HG03045 (cell line): ENCODE data around the gene COL3A1.

Source experiments
- ATAC-seq: cut with Tn5 transposase; IDR thresholded peaks from one replicate; pipeline ENCODE4 v1.9.1; 2021; ENCODE audit warnings: mild to moderate bottlenecking, moderate library complexity; ENCODE audit not compliant: unreplicated experiment

The COL3A1 gene

GRCh38 chr2:188974164-188974563, at the start of gene COL3A1:
COL3A1 (plus strand) TSS chr2:188974373; CDS start chr2:188974490, 117 bp downstream.
- no peak for ATAC-seq

DNA sequence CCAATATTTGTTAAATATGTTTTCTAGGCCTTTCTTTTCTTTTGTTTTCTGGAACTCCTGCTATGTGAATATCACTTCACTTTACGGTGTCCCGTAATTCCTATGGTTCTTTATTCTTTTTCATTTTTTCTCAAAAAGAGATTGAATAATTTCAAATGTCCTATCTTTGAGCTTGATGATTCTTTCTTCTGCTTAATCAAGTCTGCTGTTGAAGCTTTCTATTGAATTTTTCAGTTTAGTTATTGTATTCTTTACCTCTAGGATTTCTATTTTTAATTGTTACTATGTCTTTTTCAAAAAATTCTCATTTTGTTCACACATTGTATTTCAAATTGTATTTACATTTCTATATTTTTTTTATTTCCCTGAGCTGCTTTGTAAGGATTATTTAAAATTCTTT, 45.5 kb upstream of the COL3A1 start:
- no peak for ATAC-seq

- ATAC-seq = no peak
Observed at GRCh38 chr2:188931361-188931760, 42.8 kb upstream of the COL3A1 start.

DNA sequence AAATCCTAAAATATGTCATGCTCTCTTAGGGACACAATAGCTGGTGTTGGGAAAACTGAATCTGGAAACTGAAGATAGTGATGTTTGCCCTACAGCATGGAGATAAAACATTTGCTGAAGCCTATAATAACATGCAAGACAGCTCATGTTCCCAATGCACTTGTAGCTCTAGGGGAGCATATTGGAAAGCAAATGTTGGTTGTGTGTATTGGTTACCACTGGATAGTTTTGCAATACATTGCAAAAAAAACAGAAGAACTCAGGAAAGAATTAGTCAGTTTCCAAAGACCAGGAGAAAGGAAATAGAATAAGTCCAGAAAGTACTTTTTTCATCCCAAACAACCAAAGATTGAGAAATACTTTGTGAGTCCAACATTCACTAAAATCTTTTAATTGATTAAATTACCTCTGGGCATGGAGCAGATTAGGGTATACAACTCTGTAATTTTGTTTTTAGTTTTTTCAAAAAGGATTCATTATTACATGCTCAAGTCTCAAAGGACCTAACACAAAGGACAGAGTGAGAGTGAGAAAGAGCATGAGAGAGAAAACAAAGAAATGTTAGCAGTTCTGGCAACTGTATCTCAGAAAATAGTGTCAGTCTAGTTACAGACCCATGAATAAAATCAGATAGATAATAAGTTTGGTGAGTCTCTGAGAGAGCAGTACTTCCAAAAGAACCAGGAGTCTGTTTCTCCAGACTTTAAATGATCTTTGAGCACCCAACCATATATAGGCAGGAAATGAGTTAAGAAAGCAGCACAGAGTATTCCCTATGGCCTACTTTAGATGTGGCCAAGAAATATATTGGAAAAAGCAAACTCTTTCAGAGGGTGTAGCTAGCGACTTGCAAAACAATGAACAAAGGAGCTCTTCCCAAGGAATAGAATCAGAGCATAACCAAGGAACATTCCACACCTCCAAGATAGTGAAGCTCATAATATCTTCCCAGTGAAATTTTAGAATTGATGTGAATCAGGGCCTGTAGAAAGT, 36.6 kb upstream of the COL3A1 start:
- ATAC-seq = no peak

DNA sequence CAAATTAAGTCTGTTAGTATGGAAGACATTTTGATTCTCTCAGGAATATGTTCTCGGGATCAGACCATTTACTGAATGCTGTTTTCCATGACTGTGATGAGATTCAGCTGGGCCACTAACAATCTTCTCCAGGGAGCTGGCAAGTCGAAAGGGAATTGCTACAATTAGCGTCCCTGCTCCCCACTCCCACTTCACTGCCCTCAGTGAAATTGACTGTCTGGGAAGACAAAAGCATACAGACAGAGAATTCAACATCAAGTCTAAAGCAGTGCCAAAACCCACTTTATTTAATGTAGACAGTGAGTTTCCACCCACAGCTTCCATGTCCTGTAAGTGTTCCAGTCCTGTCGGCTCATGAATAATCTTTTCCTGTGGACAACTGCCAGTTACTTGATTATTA, 34.0 kb upstream of the COL3A1 start:
- ATAC-seq = no peak

DNA sequence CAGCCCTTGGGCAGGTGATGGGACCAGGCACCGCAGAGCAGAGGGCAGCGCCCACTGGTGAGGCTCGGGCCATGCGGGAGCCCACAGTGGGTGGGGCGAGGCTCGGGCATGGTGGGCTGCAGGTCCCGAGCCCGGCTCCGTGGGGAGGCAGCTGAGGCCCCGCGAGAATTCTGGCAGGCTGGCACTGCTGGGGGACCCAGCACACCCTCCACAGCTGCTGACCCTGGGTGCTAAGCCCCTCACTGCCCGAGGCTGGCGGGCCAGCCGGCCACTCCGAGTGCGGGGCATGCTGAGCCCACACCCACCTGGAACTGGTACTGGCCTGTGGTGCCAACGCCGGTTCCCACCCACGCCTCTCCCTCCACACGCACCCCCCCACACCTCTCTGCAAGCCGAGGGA, 29.7 kb upstream of the COL3A1 start:
- no peak for ATAC-seq

DNA sequence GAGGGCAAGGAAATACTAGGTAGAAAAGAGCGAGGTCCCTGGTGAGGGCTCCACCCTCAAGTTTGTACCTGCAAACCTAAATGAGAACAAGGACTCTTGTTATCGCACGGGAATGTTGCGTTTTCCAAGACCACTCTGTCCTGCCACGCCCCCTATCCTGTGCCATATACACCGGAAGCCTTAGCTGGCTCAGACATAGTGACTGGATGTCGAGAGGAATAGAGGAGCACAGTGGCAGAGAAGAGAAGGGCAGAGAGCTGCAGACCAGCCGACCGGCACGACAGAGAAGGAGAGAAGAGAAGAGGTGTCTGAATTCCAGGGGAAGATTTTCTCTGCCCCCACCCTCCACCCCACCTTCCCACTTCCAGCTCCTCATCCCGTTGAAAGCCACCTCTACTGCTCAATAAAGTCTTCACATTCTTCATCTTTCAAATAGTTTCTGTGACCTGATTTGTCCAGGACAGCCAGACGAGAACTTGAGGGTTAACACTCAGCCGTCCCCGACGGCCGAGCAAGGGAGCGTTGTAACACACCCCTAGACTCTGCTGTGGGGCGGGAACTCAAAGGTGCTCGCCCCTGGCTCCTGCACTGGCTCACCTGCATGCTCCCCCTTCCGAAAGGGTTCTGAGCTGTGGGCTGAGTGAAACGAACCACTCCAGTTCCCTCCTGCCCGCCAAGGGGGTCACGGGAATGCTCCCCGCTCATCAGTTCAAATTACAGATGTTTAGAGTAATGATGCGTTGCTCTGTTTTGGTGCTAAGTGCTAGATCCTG, 24.9 kb upstream of the COL3A1 start:
- no peak for ATAC-seq

- ATAC-seq = no peak
Observed at GRCh38 chr2:188952901-188953300, 21.3 kb upstream of the COL3A1 start.

GRCh38 chr2:188956290-188956689, 17.9 kb upstream of the COL3A1 start:
- ATAC-seq = no peak

DNA sequence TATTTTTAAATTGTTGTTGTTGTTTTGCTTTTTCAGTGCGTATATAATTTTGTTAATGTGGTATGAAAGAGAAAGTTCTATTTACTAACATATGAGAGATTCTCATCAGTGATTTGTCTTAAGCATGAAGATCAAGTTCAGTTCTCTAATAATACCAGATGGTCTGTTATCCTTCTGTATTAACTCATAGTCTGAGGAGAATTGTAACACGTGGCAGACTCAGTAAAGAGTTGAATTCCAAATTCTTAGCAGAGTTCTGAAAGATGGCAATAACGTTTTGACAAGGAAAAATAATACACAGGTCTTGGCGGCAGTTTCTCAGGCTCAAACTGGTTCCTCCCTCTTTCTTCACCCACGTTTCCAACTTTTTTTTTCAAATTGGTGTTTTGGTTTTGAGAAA, 17.2 kb upstream of the COL3A1 start:
- no peak for ATAC-seq

DNA sequence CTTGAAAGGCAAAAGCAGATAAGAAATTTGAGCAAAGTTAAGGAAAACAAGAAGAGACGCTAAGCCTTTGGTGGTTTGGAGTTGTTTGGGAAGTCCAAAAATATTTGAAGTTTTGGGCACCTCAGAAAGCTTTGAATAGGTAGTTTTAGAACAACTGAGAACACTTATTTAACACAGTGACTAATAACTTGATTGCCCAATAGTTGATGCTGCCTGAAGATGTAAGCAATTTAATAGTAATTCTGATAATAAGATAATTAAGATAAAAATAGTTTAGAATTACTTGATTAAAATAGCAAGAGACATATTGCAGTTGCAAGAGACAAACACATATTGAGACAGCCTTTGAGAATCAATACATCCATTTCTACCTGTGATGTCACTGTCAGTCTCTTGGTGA, 16.5 kb upstream of the COL3A1 start:
- no peak for ATAC-seq

DNA sequence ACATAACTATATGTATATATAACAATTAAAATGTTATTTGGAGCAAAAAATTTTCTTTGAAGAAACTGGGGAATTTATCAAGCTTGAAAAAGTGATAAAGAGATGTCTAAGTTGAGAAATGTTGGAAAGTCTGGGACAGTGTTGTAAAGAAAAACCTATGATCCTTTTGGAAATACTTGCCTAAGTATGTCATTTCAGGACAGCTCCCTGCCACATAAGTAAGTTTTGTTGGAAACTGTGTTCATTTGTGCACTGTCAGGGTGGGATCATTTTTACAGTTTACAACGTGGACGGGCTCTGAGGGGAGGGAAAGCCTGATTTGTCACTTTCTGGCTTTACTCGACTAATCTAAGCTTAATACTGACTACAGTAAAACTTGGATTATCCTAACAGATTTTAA, 10.4 kb upstream of the COL3A1 start:
- no peak for ATAC-seq

- no peak for ATAC-seq
Observed at GRCh38 chr2:188964976-188965546, 9.1 kb upstream of the COL3A1 start.

GRCh38 chr2:188965563-188965962, 8.6 kb upstream of the COL3A1 start:
- ATAC-seq = no peak

DNA sequence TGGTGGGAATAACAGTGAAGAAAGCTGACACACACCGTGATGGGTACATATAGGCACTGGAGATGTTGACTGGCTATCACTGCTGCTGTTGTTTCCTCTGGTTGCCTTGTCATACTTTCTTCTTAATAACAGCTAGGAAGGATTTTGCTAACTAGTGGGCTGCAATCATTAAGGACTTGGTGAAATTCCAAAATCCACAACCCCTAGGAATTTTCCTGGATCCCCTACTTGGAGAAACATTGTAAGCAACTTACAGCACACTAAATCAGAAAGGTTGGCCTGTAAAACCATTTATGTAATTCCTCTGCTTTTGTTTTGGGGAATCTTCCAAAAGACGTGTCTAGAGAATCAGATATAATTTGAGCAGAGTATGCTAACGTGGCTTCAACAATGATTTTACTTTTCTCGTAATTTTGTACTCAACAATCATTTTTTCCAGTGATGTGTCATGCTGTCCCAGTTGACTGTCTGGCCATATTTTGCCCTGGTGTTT, 8.0 kb upstream of the COL3A1 start:
- no peak for ATAC-seq

GRCh38 chr2:188966728-188967440, 7.3 kb upstream of the COL3A1 start:
- no peak for ATAC-seq

DNA sequence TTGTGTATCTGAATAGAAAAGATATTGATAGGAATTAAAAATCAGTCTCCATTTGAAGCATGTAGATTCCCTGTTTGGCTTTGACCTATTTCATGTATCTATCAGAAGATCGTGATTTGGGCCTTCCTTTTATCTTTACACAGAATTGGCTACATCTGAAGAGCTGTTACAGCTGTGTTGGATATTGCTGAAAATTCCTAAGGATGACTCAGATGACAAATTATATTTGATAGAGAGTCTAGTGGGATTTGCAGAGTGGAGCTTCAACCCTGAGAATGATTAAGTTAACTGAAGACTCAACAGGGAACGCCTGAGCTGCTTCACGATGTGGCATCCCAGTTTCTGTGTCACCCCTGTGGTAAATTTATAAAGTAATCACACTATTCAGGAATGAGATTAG, 4.9 kb upstream of the COL3A1 start:
- no peak for ATAC-seq

DNA sequence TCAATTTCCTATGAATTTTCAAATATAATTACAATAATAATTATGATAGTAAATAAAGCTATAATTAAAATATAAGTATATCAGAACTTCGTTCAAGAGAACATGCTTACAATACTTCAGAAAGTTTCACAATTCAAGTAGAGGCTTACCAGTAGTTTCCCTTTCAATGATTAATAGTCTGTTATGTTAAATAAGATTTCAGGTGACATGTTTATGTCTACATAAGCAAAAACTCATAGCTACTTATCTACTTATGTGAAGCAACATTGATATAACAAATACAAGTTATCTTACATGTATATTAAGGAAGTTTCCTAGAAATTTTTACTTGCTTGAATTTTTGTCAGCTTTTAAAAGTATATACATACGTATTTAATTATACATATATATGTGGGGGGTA, 4.5 kb upstream of the COL3A1 start:
- ATAC-seq = no peak

- ATAC-seq = no peak
Observed at GRCh38 chr2:188970211-188970610, 4.0 kb upstream of the COL3A1 start.

- no peak for ATAC-seq
Observed at GRCh38 chr2:188971432-188971861, 2.7 kb upstream of the COL3A1 start.

- ATAC-seq = no peak
Observed at GRCh38 chr2:188973641-188974040, 532 bp upstream of the COL3A1 start.
